RCC 7860 (cell line): ENCODE data around the gene WDR38.

Source experiments
- DNase-seq: peaks from one replicate; pipeline ENCODE4 v3.0.0-alpha.2; 2015; ENCODE audit warnings: low spot score
- FAIRE-seq: peaks from 2 replicates; lab custom pipeline; 2012; peaks lifted over from hg19 to GRCh38; lab: Jason Lieb, UNC

Gene WDR38

GRCh38 chr9:124855944-124856765 lies 2.9 kb downstream of the WDR38 start:
- peak; percentile 60 for DNase-seq
- FAIRE-seq, result no peak

DNA sequence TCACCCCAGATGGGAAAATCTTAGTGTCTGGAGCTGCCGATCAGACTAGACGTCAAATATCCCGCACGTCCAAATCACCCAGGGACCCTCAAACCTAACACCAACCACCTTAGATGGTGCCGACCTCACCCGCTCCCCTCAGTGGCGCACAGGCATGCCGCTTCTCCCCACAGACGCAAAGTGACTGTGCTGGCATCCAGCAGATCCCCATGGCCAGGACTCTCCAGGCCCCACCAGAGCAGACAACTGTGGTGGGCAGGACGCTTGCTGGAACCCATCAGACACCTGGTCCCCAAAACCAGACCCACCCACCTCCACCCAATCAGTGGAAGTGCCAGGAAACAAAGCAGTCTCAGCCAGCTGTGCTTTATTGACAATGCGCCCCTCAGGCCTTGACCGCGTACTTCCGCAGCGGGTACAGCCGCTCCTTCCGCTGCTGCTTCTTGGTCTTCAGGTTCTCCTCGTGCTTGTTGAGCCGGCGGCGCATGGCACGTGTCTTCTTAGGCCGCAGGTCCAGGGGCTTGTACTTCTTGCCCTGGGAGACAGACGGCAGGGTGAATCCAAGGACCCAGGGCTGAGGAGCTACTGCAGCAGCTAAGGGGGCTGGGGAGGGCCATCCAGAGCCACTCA lies 4.4 kb downstream of the WDR38 start:
- DNase-seq (no peak), FAIRE-seq (no peak)

DNA sequence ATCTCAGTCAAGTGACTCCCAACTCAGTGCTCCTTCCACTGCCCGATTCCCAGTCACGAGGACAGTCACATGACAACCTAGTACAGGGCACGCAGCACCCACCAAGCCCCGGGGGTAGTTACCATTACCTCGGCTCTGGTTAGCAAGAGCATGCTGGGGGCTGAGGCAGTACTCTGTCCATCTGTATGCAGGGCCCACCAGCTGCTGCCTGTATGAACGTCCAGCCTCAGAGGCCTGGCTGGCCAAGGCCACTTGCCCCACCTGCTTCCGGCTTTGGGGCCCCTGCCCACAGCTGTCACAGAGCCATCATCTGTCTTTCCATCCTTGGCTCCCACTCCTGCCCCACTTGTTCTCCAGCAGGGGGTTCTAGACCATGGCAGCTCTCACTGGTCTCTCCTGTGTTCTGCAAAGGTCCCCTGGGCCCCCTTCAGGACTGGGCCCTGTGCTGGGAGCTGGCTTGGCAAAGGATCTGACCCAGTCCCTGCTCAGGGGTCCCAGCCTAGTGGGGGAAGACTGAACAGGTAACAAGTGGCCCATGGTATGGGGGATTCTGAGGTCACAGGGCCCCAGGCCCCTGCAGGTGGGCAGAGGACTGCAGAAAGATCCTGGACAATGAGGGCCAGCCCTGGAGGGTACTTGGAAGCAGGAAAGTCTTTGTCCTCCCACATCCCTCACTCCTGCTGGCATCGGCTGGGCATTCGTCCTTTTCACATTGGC lies 5.2 kb downstream of the WDR38 start:
- DNase-seq (no peak), FAIRE-seq (no peak)

GRCh38 chr9:124859803-124860581 lies 6.7 kb downstream of the WDR38 start:
- no peak for FAIRE-seq

GRCh38 chr9:124860582-124861341 lies 7.5 kb downstream of the WDR38 start:
- DNase-seq (no peak), FAIRE-seq (no peak)

More at GRCh38 chr9:124859803-124860581, 6.7 kb downstream of the WDR38 start:
- no peak for DNase-seq

- DNase-seq (peak; percentile 86), FAIRE-seq (no peak)
Measured at GRCh38 chr9:124861342-124862229, 8.3 kb downstream of the WDR38 start, which contains the start of the genes ARPC5L and RPL35. ARPC5L (plus strand) TSS chr9:124862130; CDS start chr9:124869291, 7,161 bp downstream. RPL35 (minus strand) TSS chr9:124861957; CDS start chr9:124861912, 45 bp downstream.

GRCh38 chr9:124863371-124863871 lies 10.2 kb downstream of the WDR38 start:
- FAIRE-seq, result no peak
- DNase-seq, result no peak

GRCh38 chr9:124868511-124869465 lies 15.5 kb downstream of the WDR38 start:
- no peak for FAIRE-seq

GRCh38 chr9:124869466-124869985 lies 16.3 kb downstream of the WDR38 start:
- DNase-seq, result no peak
- FAIRE-seq, result no peak

More at GRCh38 chr9:124868511-124869465, 15.5 kb downstream of the WDR38 start:
- DNase-seq, result peak; percentile 80

- DNase-seq, result peak; percentile 24
- FAIRE-seq, result no peak
Measured at GRCh38 chr9:124869986-124870560, 16.8 kb downstream of the WDR38 start.

GRCh38 chr9:124870723-124871122 lies 17.5 kb downstream of the WDR38 start:
- FAIRE-seq, result no peak
- no peak for DNase-seq

DNA sequence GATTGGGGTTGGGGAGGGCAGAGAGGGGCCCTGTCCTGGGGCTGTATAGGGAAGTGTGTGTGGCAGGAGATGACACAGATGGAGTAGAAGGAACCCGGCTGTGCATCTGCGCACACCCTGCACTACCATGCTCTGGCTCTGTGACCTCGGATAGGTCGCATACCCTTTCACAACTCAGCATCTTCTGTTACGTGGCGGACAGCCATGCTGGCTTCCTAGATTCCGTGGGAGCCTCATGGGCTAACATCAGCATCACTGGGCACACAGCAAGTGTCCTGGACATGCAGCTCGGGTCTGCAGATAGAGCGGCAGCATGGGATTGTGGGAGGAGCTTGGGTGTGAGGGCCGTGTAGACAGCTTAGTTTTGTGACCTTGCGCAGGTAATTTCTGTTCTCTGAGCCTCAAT lies 17.9 kb downstream of the WDR38 start:
- FAIRE-seq, result no peak
- DNase-seq, result no peak

GRCh38 chr9:124873664-124874063 lies 20.4 kb downstream of the WDR38 start:
- FAIRE-seq (no peak), DNase-seq (no peak)

DNA sequence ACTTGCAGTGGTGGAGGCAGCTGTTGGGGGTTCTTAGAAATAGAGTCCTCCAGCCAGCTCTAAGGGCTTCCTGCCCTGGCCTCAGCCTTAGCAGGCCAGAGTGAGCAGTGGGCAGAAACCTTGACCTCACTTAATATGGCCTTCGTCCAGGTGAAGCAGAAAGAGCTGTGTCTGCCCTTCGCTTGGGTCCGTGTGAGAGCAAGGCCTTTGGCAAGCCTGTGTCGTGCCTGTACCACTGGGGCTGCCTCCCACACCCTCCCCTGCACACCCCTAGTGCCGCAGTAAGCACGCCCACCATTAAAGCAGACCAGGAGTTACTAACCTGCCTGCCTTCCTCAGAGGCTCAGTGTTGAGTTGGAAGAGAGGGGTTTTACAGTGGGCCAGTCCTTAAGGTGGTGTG lies 22.2 kb downstream of the WDR38 start:
- FAIRE-seq (no peak), DNase-seq (no peak)

GRCh38 chr9:124877021-124877782 lies 23.9 kb downstream of the WDR38 start:
- DNase-seq (no peak), FAIRE-seq (no peak)

GRCh38 chr9:124878021-124878420 lies 24.8 kb downstream of the WDR38 start:
- DNase-seq (no peak), FAIRE-seq (no peak)
